ENCODE measurements around the gene CHD2. TPM values are rescaled to one million over a fixed set of nuclear protein-coding genes. Genes with fewer than 3 reads are reported as not detected.

The CHD2 gene
- total RNA-seq, 1 experiment from 2014 or later: 85.0 TPM

DNA sequence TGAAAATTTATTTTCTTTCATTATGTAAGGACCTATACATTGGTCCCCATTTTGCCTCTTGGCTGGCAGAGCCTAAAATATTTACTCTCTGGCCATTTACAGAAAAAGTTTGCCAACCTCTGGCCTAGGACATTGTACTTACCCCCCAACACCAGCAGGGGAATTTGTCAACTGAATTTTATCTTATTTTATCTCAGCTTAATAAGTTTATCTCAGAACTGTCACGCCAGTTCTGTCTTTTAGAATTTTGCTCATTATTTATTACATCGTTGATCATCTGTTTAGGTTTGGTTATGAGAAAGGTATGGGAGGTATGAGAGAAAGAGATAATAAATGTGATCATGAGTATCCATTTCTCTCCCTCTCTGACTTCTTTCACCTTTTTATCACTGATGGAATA lies 38.3 kb downstream of the CHD2 start:
- no peak overlapping the region for H3K4me3 Mint-ChIP-seq (ENCODE audit: unreplicated experiment)
- Histone ChIP-seq H3K27me3 (replicated peaks; ENCODE audit: control insufficient read depth, insufficient read depth, low read length) (no peaks in the 10 kb centered on the region), H3K9me3 (no peaks in the 10 kb centered on the region), H3K36me3 (ENCODE audit: control insufficient read depth, insufficient read depth, low read length) (no peaks in the 10 kb centered on the region; the same call in 1 of the 2 replicates), H3K4me3 (ENCODE audit: low read depth, low read length) (no peak overlapping the region), H3K4me1 (peaks cover 14% of the 10 kb centered on the region; the same call in 1 of the 2 replicates)
- H3K9me3 Mint-ChIP-seq (ENCODE audit: unreplicated experiment): no peaks in the 10 kb centered on the region
- H3K27me3 Mint-ChIP-seq (ENCODE audit: insufficient read depth, unreplicated experiment): no peaks in the 10 kb centered on the region
- TF ChIP-seq, protein P1, sequence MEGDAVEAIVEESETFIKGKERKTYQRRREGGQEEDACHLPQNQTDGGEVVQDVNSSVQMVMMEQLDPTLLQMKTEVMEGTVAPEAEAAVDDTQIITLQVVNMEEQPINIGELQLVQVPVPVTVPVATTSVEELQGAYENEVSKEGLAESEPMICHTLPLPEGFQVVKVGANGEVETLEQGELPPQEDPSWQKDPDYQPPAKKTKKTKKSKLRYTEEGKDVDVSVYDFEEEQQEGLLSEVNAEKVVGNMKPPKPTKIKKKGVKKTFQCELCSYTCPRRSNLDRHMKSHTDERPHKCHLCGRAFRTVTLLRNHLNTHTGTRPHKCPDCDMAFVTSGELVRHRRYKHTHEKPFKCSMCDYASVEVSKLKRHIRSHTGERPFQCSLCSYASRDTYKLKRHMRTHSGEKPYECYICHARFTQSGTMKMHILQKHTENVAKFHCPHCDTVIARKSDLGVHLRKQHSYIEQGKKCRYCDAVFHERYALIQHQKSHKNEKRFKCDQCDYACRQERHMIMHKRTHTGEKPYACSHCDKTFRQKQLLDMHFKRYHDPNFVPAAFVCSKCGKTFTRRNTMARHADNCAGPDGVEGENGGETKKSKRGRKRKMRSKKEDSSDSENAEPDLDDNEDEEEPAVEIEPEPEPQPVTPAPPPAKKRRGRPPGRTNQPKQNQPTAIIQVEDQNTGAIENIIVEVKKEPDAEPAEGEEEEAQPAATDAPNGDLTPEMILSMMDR (IDR thresholded peaks at IDR 0.05; ENCODE audit: insufficient read depth in 1 of 2, low read depth in 1 of 2, low read length in 1 of 2, severe bottlenecking in 1 of 2, unreplicated experiment in 1 of 2): peak in 1 of 2 experiments; percentile 8
- intact Hi-C loops (cut with micrococcal nuclease; ENCODE audit: unreplicated experiment): no loop called here
- BruUV-seq (replicated peaks): no TSS peak
- POLR2A ChIA-PET: no interaction called here
- no peak overlapping the region for H3K27ac Mint-ChIP-seq (ENCODE audit: unreplicated experiment)
- peaks cover 6% of the 10 kb centered on the region for H3K4me1 Mint-ChIP-seq (ENCODE audit: low read depth, unreplicated experiment)
- H3K36me3 Mint-ChIP-seq (ENCODE audit: insufficient read depth, unreplicated experiment): peaks cover 97% of the 10 kb centered on the region
- CTCF ChIA-PET: interaction anchor here (0.6 kb wide), 1 partner anchor 121 kb away, joined by 3 read pairs; no protein-coding TSS in a partner anchor
- no peak for DNase-seq

GRCh38 chr15:92941668-92942067 lies 41.5 kb downstream of the CHD2 start:
- Histone ChIP-seq H3K27me3 (replicated peaks; ENCODE audit: control insufficient read depth, insufficient read depth, low read length) (no peaks in the 10 kb centered on the region), H3K4me1 (0 out of 2 replicates have a peak, but pooled peaks cover 4% of the 10 kb centered on the region), H3K9me3 (no peaks in the 10 kb centered on the region), H3K36me3 (ENCODE audit: control insufficient read depth, insufficient read depth, low read length) (no peaks in the 10 kb centered on the region; the same call in none of the 2 replicates), H3K4me3 (ENCODE audit: low read depth, low read length) (no peak overlapping the region)
- H3K27ac Mint-ChIP-seq (ENCODE audit: unreplicated experiment): no peak overlapping the region
- peaks cover 10% of the 10 kb centered on the region for H3K4me1 Mint-ChIP-seq (ENCODE audit: low read depth, unreplicated experiment)
- H3K27me3 Mint-ChIP-seq (ENCODE audit: insufficient read depth, unreplicated experiment): no peaks in the 10 kb centered on the region
- no peak overlapping the region for H3K4me3 Mint-ChIP-seq (ENCODE audit: unreplicated experiment)
- BruUV-seq (replicated peaks): no TSS peak
- CTCF ChIA-PET: no interaction called here
- H3K9me3 Mint-ChIP-seq (ENCODE audit: unreplicated experiment): peaks cover 19% of the 10 kb centered on the region
- intact Hi-C loops (cut with micrococcal nuclease; ENCODE audit: unreplicated experiment): no loop called here
- TF ChIP-seq, protein P1 (IDR thresholded peaks at IDR 0.05; ENCODE audit: insufficient read depth in 1 of 2, low read depth in 1 of 2, low read length in 1 of 2, severe bottlenecking in 1 of 2, unreplicated experiment in 1 of 2): no peak
- POLR2A ChIA-PET: no interaction called here
- no peak for DNase-seq
- H3K36me3 Mint-ChIP-seq (ENCODE audit: insufficient read depth, unreplicated experiment): peaks cover 97% of the 10 kb centered on the region

DNA sequence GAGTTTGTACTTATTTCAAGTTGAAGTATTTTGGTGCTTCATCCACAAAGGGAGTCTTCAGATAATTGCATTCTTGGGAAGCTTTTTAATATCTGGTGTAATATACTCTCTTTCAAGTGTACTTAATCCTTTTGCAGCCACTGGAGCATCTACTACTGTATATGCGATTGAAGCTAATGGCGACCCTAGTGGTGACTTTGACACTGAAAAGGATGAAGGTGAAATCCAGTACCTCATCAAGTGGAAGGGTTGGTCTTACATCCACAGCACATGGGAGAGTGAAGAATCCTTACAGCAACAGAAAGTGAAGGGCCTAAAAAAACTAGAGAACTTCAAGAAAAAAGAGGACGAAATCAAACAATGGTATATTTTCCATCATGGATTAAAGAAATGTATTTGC lies 42.6 kb downstream of the CHD2 start:
- Mint-ChIP-seq H3K27ac (ENCODE audit: unreplicated experiment) (no peak overlapping the region), H3K4me1 (ENCODE audit: low read depth, unreplicated experiment) (peaks cover 10% of the 10 kb centered on the region), H3K4me3 (ENCODE audit: unreplicated experiment) (no peak overlapping the region), H3K9me3 (ENCODE audit: unreplicated experiment) (peaks cover 29% of the 10 kb centered on the region), H3K27me3 (ENCODE audit: insufficient read depth, unreplicated experiment) (no peaks in the 10 kb centered on the region), H3K36me3 (ENCODE audit: insufficient read depth, unreplicated experiment) (peaks cover 97% of the 10 kb centered on the region)
- H3K4me1 ChIP-seq: 0 out of 2 replicates have a peak, but pooled peaks cover 4% of the 10 kb centered on the region
- no peak for DNase-seq
- H3K27me3 ChIP-seq (replicated peaks; ENCODE audit: control insufficient read depth, insufficient read depth, low read length): no peaks in the 10 kb centered on the region
- CTCF ChIA-PET: interaction anchor here (0.7 kb wide), 1 partner anchor 145 kb away, joined by 3 read pairs; no protein-coding TSS in a partner anchor
- no peaks in the 10 kb centered on the region; the same call in none of the 2 replicates for H3K36me3 ChIP-seq (ENCODE audit: control insufficient read depth, insufficient read depth, low read length)
- no TSS peak for BruUV-seq (replicated peaks)
- H3K4me3 ChIP-seq (ENCODE audit: low read depth, low read length): no peak overlapping the region
- peaks cover 6% of the 10 kb centered on the region for H3K9me3 ChIP-seq
- POLR2A ChIA-PET: no interaction called here
- TF ChIP-seq, protein P1 (IDR thresholded peaks at IDR 0.05; ENCODE audit: insufficient read depth in 1 of 2, low read depth in 1 of 2, low read length in 1 of 2, severe bottlenecking in 1 of 2, unreplicated experiment in 1 of 2): peak in 1 of 2 experiments; percentile 2
- intact Hi-C loops (cut with micrococcal nuclease; ENCODE audit: unreplicated experiment): no loop called here

All from Caco-2 (cell line).